BLaER1 (cell line): ENCODE measurements around the gene RP9.
A peak's percentile ranks its signal among the peaks of the same experiment; 100 is the strongest.

ENCODE experiments used
- H3K27ac ChIP-seq: shearing (Covaris generic); formaldehyde crosslinking; 2 replicates; pipeline ENCODE4 v1.8.1; 2022
- H3K27me3 ChIP-seq: shearing (Covaris generic); formaldehyde crosslinking; 2 replicates; pipeline ENCODE4 v1.8.1; 2022
- H3K36me3 ChIP-seq: shearing (Covaris generic); formaldehyde crosslinking; 2 replicates; pipeline ENCODE4 v1.8.1; 2022
- H3K4me1 ChIP-seq: shearing (Covaris generic); formaldehyde crosslinking; 2 replicates; pipeline ENCODE4 v1.8.1; 2022
- H3K4me2 ChIP-seq: shearing (Covaris generic); formaldehyde crosslinking; 2 replicates; pipeline ENCODE4 v1.8.1; 2022
- H3K4me3 ChIP-seq: shearing (Covaris generic); formaldehyde crosslinking; 2 replicates; pipeline ENCODE4 v1.8.1; 2022
- H3K9ac ChIP-seq: shearing (Covaris generic); formaldehyde crosslinking; 2 replicates; pipeline ENCODE4 v1.8.1; 2022
- H3K9me3 ChIP-seq: shearing (Covaris generic); formaldehyde crosslinking; 2 replicates; pipeline ENCODE4 v1.8.1; 2022
- H4K20me1 ChIP-seq: shearing (Covaris generic); formaldehyde crosslinking; 2 replicates; pipeline ENCODE4 v1.8.1; 2022
- Cebpa-rat ChIP-seq: shearing (Covaris generic); IDR thresholded peaks from 2 replicates; pipeline ENCODE4 v1.8.1; 2022

RP9 gene

GRCh38 chr7:33087858-33088257 lies 21.3 kb downstream of the RP9 start:
- no peak for TF ChIP-seq Cebpa-rat
- no peak overlapping the region for H3K4me3 ChIP-seq
- no peak overlapping the region for H3K4me2 ChIP-seq
- H3K27ac ChIP-seq, result no peak overlapping the region
- peaks cover 6% of the 10 kb centered on the region for H3K36me3 ChIP-seq
- H3K9me3 ChIP-seq, result 0 out of 2 replicates have a peak, but pooled peaks cover 3% of the 10 kb centered on the region
- H3K4me1 ChIP-seq, result no peaks in the 10 kb centered on the region
- no peak overlapping the region for H3K9ac ChIP-seq
- H3K27me3 ChIP-seq, result no peaks in the 10 kb centered on the region
- H4K20me1 ChIP-seq, result no peaks in the 10 kb centered on the region

GRCh38 chr7:33087356-33087755 lies 21.8 kb downstream of the RP9 start:
- Histone ChIP-seq H3K4me3 (no peak overlapping the region), H3K36me3 (0 out of 2 replicates have a peak, but pooled peaks cover 4% of the 10 kb centered on the region), H3K9me3 (0 out of 2 replicates have a peak, but pooled peaks cover 3% of the 10 kb centered on the region), H3K27me3 (no peaks in the 10 kb centered on the region), H3K9ac (no peak overlapping the region), H3K4me2 (no peak overlapping the region), H3K4me1 (no peaks in the 10 kb centered on the region), H4K20me1 (no peaks in the 10 kb centered on the region), H3K27ac (no peak overlapping the region)
- TF ChIP-seq Cebpa-rat, result no peak

- Histone ChIP-seq H3K4me2 (no peak overlapping the region), H3K9ac (no peak overlapping the region), H3K27me3 (no peaks in the 10 kb centered on the region), H3K27ac (no peak overlapping the region), H3K4me1 (peaks cover 13% of the 10 kb centered on the region), H3K4me3 (no peak overlapping the region), H3K9me3 (no peaks in the 10 kb centered on the region), H4K20me1 (no peaks in the 10 kb centered on the region), H3K36me3 (no peaks in the 10 kb centered on the region)
- TF ChIP-seq Cebpa-rat, result no peak
Observed at GRCh38 chr7:33079763-33080690, 29.2 kb downstream of the RP9 start.

- Histone ChIP-seq H4K20me1 (no peaks in the 10 kb centered on the region), H3K4me2 (no peak overlapping the region), H3K4me1 (peaks cover 13% of the 10 kb centered on the region), H3K36me3 (no peaks in the 10 kb centered on the region), H3K27ac (no peak overlapping the region), H3K9me3 (no peaks in the 10 kb centered on the region), H3K9ac (no peak overlapping the region), H3K4me3 (no peak overlapping the region), H3K27me3 (no peaks in the 10 kb centered on the region)
- TF ChIP-seq Cebpa-rat, result no peak
Observed at GRCh38 chr7:33079096-33079495, 30.1 kb downstream of the RP9 start.

- no peak overlapping the region for H3K9ac ChIP-seq
- H3K4me2 ChIP-seq, result peak overlapping the region; percentile 28
- no peak overlapping the region for H3K4me3 ChIP-seq
- no peak for TF ChIP-seq Cebpa-rat
- H3K4me1 ChIP-seq, result peaks cover 13% of the 10 kb centered on the region
- no peaks in the 10 kb centered on the region for H3K27me3 ChIP-seq
- H3K27ac ChIP-seq, result no peak overlapping the region
- H3K36me3 ChIP-seq, result no peaks in the 10 kb centered on the region
- no peaks in the 10 kb centered on the region for H4K20me1 ChIP-seq
- peaks cover 6% of the 10 kb centered on the region; the same call in 1 of the 2 replicates for H3K9me3 ChIP-seq
Observed at GRCh38 chr7:33076737-33077136, 32.5 kb downstream of the RP9 start.

- Histone ChIP-seq H3K4me2 (no peak overlapping the region), H3K9ac (no peak overlapping the region), H3K36me3 (no peaks in the 10 kb centered on the region)
Observed at GRCh38 chr7:33075818-33076518, 33.2 kb downstream of the RP9 start.

GRCh38 chr7:33073243-33073642 lies 36.0 kb downstream of the RP9 start:
- peaks cover 39% of the 10 kb centered on the region for H3K9me3 ChIP-seq
- H3K9ac ChIP-seq, result no peak overlapping the region
- no peak overlapping the region for H3K27ac ChIP-seq
- no peak overlapping the region for H3K4me2 ChIP-seq
- TF ChIP-seq Cebpa-rat, result no peak
- H3K27me3 ChIP-seq, result no peaks in the 10 kb centered on the region
- H4K20me1 ChIP-seq, result no peaks in the 10 kb centered on the region
- H3K36me3 ChIP-seq, result no peaks in the 10 kb centered on the region
- no peak overlapping the region for H3K4me3 ChIP-seq
- H3K4me1 ChIP-seq, result peaks cover 13% of the 10 kb centered on the region

More at GRCh38 chr7:33075818-33076518, 33.2 kb downstream of the RP9 start:
- Histone ChIP-seq H3K4me1 (peaks cover 13% of the 10 kb centered on the region), H3K9me3 (peaks cover 14% of the 10 kb centered on the region), H4K20me1 (no peaks in the 10 kb centered on the region), H3K27ac (no peak overlapping the region), H3K4me3 (no peak overlapping the region), H3K27me3 (no peaks in the 10 kb centered on the region)
- no peak for TF ChIP-seq Cebpa-rat

GRCh38 chr7:33072471-33072870 lies 36.7 kb downstream of the RP9 start:
- Histone ChIP-seq H3K4me3 (no peak overlapping the region), H3K27ac (no peak overlapping the region), H3K9ac (no peak overlapping the region), H3K4me2 (no peak overlapping the region), H4K20me1 (no peaks in the 10 kb centered on the region), H3K4me1 (peaks cover 10% of the 10 kb centered on the region), H3K36me3 (no peaks in the 10 kb centered on the region), H3K27me3 (no peaks in the 10 kb centered on the region), H3K9me3 (peaks cover 41% of the 10 kb centered on the region)
- TF ChIP-seq Cebpa-rat, result no peak

- 0 out of 2 replicates have a peak overlapping the region, but pooled peaks have one; percentile 7 for H3K4me3 ChIP-seq
- H3K9me3 ChIP-seq, result peaks cover 45% of the 10 kb centered on the region
- no peaks in the 10 kb centered on the region for H3K36me3 ChIP-seq
- H4K20me1 ChIP-seq, result no peaks in the 10 kb centered on the region
- no peak overlapping the region for H3K27ac ChIP-seq
- H3K27me3 ChIP-seq, result no peaks in the 10 kb centered on the region
- no peaks in the 10 kb centered on the region for H3K4me1 ChIP-seq
- no peak overlapping the region for H3K4me2 ChIP-seq
- no peak for TF ChIP-seq Cebpa-rat
- no peak overlapping the region for H3K9ac ChIP-seq
Observed at GRCh38 chr7:33070831-33071230, 38.4 kb downstream of the RP9 start.

GRCh38 chr7:33070277-33070676 lies 38.9 kb downstream of the RP9 start:
- Histone ChIP-seq H3K27ac (no peak overlapping the region), H3K9me3 (peaks cover 49% of the 10 kb centered on the region), H4K20me1 (no peaks in the 10 kb centered on the region), H3K4me3 (0 out of 2 replicates have a peak overlapping the region, but pooled peaks have one; percentile 7), H3K9ac (no peak overlapping the region), H3K4me2 (no peak overlapping the region), H3K27me3 (no peaks in the 10 kb centered on the region), H3K36me3 (no peaks in the 10 kb centered on the region), H3K4me1 (no peaks in the 10 kb centered on the region)
- no peak for TF ChIP-seq Cebpa-rat
